Ovary (tissue), 9 donors: ENCODE measurements around the gene EFNA5. TPM values are rescaled to one million over a fixed set of nuclear protein-coding genes. Genes with fewer than 3 reads are reported as not detected.

Experiments used
- DNase-seq, 5 donors: peaks; one replicate each; pipeline ENCODE4 v3.0.0-alpha.2; 2019 to 2020
- H3K27ac ChIP-seq, 2 donors: fragments of 200-600 bp; one replicate each; pipeline versions ENCODE4 v1.5.1 to v1.8.0; 2019 to 2022
- H3K27me3 ChIP-seq: fragments of 200-600 bp; one replicate; pipeline ENCODE4 v1.8.0; 2022
- H3K36me3 ChIP-seq: fragments of 200-600 bp; sonication (generic); one replicate; pipeline ENCODE4 v1.5.1; 2019
- H3K4me1 ChIP-seq: one replicate; pipeline ENCODE4 v1.8.1; 2013; ENCODE audit warnings: mild to moderate bottlenecking, moderate library complexity; ENCODE audit not compliant: insufficient read depth
- H3K4me3 ChIP-seq: fragments of 200-600 bp; sonication (generic); one replicate; pipeline ENCODE4 v1.5.1; 2017
- H3K9me3 ChIP-seq, 2 donors: fragments of 200-600 bp in 1 of 2; sonication (generic) in 1 of 2; one replicate each; pipeline versions ENCODE4 v1.5.1 to v1.8.1; 2013 to 2019; ENCODE audit warnings: mild to moderate bottlenecking in 1 of 2, moderate library complexity in 1 of 2
- CTCF ChIP-seq, 3 donors: fragments of 450-650 bp in 2 of 3; fragments of 200-600 bp in 1 of 3; IDR thresholded peaks; one replicate each; pipeline versions ENCODE4 v1.5.1 to v1.8.0; 2016 to 2022; ENCODE audit warnings: antibody characterized with exemption in 3 of 3, mild to moderate bottlenecking in 1 of 3
- EP300 ChIP-seq: sonication (generic); formaldehyde crosslinking; IDR thresholded peaks from one replicate; pipeline ENCODE4 v1.6.1; 2017; ENCODE audit warnings: antibody characterized with exemption
- POLR2A ChIP-seq: fragments of 450-650 bp; IDR thresholded peaks from one replicate; pipeline ENCODE4 v1.6.1; 2017; ENCODE audit warnings: antibody characterized with exemption, mild to moderate bottlenecking, moderate library complexity
- WGBS, 3 donors: extraction: QIAGEN DNeasy Blood & Tissue Kit in 1 of 3; methylation state at CpG; one replicate each; pipeline versions ENCODE4 v1.1.5 to v1.1.7; 2013 to 2017; 5-methylcytosine and 5-hydroxymethylcytosine counted together
- intact Hi-C, 4 donors: fragments of 100-400 bp; cut with DNase I; formaldehyde crosslinking; loops; one replicate each; pipeline versions ENCODE4 v1.11.0 to v1.15.1; 2022 to 2023
- polyA plus RNA-seq, 2 donors: library from polyadenylated mRNA; stranded (reverse); fragments of 200-250 nt in 1 of 2; fragments of 350-450 nt in 1 of 2; fragmentation: Illumina TruSeq in 1 of 2; extraction: RNeasy Lipid Tissue Mini Kit (QIAGEN cat#74804) in 1 of 2; gene quantifications; one replicate each; pipeline ENCODE4 v1.2.3, GENCODE V29; 2013 to 2014
- total RNA-seq, 7 donors: library from RNA; depleted of rRNA in 2 of 7; stranded (reverse); fragments of >200 nt in 2 of 7; fragmentation: NEBNext Ultra II Directional in 3 of 7; extraction: Animal tissue kit (Norgen Biotek cat#: 25700) in 3 of 7; gene quantifications; one replicate each; pipeline versions ENCODE4 v1.1.0 to v1.2.4, GENCODE V29; 2016 to 2023
- donor health status: DM: no; HTN: no; CAD: no; lungs with moderate emphysema.
- donor health status: DM: no; HTN: no; CAD: no.
- donor health status: Bipolar disorder and iron deficiency.
- donor health status: DM: yes; HTN: yes; CAD: no.
- donor health status: DM: no; HTN: no; CAD: no.
- donor health status: DM: yes; HTN: yes; CAD: no.

The EFNA5 gene
- total and polyA plus RNA-seq, 9 donors, result 1.5 to 20.6 (median 7.7) TPM

GRCh38 chr5:107468276-107468675, 202.5 kb downstream of the EFNA5 start:
- H3K27ac ChIP-seq, result no peak overlapping the region
- DNase-seq, result no peak

GRCh38 chr5:107467137-107467932, 203.4 kb downstream of the EFNA5 start:
- H3K4me3 ChIP-seq, result no peak overlapping the region
- H3K4me1 ChIP-seq, result no peaks in the 10 kb centered on the region
- WGBS, 3 donors, result 90 to 99% (median 95%) methylated on average over 5 of the region's 5 CpGs
- H3K9me3 ChIP-seq, result no peaks in the 10 kb centered on the region
- TF ChIP-seq POLR2A, result no peak
- no peak for TF ChIP-seq CTCF (IDR thresholded peaks at IDR 0.05)
- no peak for TF ChIP-seq EP300
- H3K27me3 ChIP-seq, result no peaks in the 10 kb centered on the region
- no peak overlapping the region for H3K27ac ChIP-seq
- no peak for DNase-seq
- H3K36me3 ChIP-seq, result no peaks in the 10 kb centered on the region
- intact Hi-C loops, result no loop called here

More at GRCh38 chr5:107468276-107468675, 202.5 kb downstream of the EFNA5 start:
- Histone ChIP-seq H3K4me1 (no peaks in the 10 kb centered on the region), H3K27me3 (no peaks in the 10 kb centered on the region), H3K36me3 (no peaks in the 10 kb centered on the region), H3K4me3 (no peak overlapping the region), H3K9me3 (no peaks in the 10 kb centered on the region)
- TF ChIP-seq CTCF (IDR thresholded peaks at IDR 0.05), result no peak
- no peak for TF ChIP-seq POLR2A
- no peak for TF ChIP-seq EP300
- intact Hi-C loops, result no loop called here
- 14 to 33% (median 16%) methylated on average over 1 of the region's 1 CpG for WGBS, 3 donors

DNA sequence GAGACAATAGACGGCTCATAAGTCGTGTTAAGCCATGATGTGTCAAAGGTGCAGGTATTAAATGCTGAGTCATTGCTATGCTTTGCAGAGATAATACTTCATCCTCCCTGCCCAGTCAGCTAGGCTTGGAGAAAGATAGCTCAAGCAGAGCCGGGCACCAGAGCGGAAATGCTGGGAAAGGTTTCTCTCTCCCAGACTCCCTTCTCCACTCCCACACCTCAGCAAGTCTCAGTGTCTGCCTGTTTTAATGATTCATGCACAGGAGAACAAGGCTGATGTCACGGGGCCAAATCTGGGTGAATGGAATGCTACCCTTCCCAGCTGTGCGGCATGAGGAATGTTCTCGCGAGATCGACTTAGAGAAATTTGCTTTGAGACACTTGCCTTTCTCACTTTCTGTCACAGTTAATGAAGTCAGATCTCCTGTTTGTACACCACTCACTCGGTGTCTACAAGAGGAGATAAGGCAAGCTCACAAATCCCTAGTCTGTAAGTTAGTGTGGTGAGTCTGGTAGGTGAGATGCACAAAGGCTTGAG, 204.4 kb downstream of the EFNA5 start:
- Histone ChIP-seq H3K27ac (no peak overlapping the region), H3K36me3 (no peaks in the 10 kb centered on the region), H3K9me3 (no peaks in the 10 kb centered on the region), H3K4me1 (no peaks in the 10 kb centered on the region), H3K27me3 (no peaks in the 10 kb centered on the region), H3K4me3 (no peak overlapping the region)
- WGBS, 3 donors, result 55 to 75% (median 73%) methylated on average over 10 of the region's 10 CpGs
- TF ChIP-seq CTCF (IDR thresholded peaks at IDR 0.05), result no peak
- TF ChIP-seq POLR2A, result no peak
- TF ChIP-seq EP300, result no peak
- peak in 1 of 5 donors; percentile 16 for DNase-seq
- intact Hi-C loops, result no loop called here

DNA sequence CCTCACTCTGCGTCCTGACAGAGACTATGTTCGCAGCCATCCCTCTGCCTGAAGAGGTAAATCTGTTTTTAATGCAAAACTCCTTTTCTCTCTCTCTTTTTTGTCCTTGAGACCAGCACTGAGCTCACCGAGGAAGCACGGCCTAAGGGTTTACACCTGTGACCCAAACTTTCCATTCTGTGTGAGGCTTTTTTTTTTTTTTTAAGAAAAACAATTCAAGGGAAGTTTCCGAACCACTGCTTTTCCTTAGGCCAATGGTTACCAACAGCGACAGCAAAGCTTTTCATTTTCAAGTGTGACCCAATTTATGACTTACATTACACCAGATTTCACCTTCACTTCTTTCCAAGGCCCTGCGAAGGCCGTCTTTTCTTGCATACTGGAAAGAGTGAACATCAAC, 205.9 kb downstream of the EFNA5 start:
- no peaks in the 10 kb centered on the region for H3K27me3 ChIP-seq
- no peak for DNase-seq
- no peak for TF ChIP-seq CTCF (IDR thresholded peaks at IDR 0.05)
- TF ChIP-seq POLR2A, result no peak
- TF ChIP-seq EP300, result no peak
- intact Hi-C loops, result no loop called here
- no peaks in the 10 kb centered on the region for H3K4me1 ChIP-seq
- H3K4me3 ChIP-seq, result no peak overlapping the region
- WGBS, 3 donors, result 75 to 86% (median 82%) methylated on average over 8 of the region's 8 CpGs
- no peaks in the 10 kb centered on the region for H3K36me3 ChIP-seq
- no peak overlapping the region for H3K27ac ChIP-seq
- H3K9me3 ChIP-seq, result no peaks in the 10 kb centered on the region
